ENCODE data around the gene ABHD8. TPM values are rescaled to one million over a fixed set of nuclear protein-coding genes. Genes with fewer than 3 reads are reported as not detected.
A peak's percentile ranks its signal among the peaks of the same experiment; 100 is the strongest.

Gene ABHD8
- total RNA-seq, 2 donors from 2014 or later, result 11.8 to 15.8 TPM

DNA sequence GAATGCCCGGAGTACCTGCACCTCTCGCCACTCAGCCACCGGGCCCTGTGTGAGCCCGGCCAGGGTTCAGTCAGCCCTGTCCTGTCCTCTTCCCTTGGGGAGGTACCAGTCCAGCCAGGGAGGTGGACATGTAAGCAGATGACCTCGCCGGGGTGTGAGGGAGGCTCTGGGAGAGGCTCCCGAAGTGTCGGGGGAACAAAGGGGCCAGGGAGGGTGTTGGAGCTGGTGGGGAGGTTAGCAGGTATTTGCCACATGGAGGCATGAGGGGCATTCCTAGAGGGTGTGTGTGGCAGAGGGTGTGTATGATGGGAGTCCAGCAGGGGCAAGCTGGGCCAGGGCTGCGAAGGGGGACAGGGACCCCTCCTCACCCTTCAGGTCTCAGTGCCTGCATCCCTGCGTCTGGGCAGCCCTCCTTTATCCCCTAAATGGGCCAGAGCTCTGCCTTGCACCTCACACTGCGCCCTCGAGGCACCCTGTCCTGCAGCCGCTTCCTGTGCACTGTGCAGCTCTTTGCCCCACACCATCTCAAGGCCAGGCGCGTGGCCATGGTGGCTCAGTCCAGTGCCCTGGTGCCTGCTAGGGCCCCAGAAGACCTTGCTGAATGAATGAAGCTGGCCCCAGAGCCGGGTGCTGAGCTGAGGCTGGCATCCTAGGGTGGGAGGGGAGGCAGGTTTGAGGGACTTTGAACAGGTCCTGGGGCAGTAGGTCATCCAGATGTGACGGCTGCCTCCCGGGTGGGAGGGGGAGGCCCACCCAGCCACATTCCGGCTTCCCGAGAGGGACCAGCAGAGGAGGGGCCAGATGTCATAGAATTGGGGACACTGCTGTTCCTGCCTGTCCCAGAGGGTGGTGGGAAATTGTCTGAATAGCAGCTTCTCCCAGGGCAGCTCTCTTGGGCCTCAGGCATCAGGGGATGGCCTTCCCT, 9.2 kb upstream of the ABHD8 start:
- Histone ChIP-seq H3K4me1 (peaks cover 0 to 36% of the 10 kb centered on the region in 2 donors), H3K9me3 (no peaks in the 10 kb centered on the region), H3K27ac (no peak overlapping the region), H3K36me3 (peaks cover 19% of the 10 kb centered on the region), H3K4me3 (no peak overlapping the region), H3K27me3 (no peaks in the 10 kb centered on the region)
- TF ChIP-seq, protein P1, sequence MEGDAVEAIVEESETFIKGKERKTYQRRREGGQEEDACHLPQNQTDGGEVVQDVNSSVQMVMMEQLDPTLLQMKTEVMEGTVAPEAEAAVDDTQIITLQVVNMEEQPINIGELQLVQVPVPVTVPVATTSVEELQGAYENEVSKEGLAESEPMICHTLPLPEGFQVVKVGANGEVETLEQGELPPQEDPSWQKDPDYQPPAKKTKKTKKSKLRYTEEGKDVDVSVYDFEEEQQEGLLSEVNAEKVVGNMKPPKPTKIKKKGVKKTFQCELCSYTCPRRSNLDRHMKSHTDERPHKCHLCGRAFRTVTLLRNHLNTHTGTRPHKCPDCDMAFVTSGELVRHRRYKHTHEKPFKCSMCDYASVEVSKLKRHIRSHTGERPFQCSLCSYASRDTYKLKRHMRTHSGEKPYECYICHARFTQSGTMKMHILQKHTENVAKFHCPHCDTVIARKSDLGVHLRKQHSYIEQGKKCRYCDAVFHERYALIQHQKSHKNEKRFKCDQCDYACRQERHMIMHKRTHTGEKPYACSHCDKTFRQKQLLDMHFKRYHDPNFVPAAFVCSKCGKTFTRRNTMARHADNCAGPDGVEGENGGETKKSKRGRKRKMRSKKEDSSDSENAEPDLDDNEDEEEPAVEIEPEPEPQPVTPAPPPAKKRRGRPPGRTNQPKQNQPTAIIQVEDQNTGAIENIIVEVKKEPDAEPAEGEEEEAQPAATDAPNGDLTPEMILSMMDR (IDR thresholded peaks at IDR 0.05), result no peak
- DNase-seq (ENCODE audit: low spot score), result no peak

DNA sequence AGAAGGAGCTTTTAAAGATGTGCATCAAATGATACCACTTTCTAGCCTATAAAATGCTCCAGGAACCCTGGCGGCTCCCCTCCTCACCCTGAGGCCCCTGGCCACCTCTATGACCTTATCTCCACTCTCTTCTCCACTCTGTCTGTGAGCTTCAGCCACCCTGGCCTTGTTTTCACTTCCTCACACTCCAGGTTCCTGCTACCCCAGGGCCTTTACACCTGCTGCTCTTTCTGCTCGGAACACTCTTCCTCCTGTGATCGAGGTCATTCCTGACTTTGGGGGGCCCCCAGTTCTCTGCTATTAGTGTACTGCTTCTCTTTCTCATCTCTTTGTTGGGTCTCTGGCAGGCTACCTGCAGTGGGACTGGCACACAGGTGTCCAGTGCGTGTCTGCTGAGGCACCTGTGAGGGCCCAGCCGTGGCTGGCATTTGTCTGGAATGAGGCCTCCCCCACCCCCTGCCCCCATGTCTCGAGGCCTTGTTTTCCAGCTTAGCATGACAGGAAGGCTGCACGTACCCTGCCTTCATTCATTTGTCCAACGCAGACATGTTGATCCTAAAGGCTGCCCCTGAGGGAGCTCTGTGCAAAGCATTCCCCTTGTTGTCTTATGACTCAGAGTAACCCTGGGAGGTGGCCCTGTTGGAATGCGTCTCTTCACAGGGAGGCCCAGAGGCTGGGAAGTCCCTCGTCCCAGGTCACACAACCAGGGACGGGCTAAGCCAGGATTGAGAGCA, 8.4 kb upstream of the ABHD8 start:
- Histone ChIP-seq H3K9me3 (no peaks in the 10 kb centered on the region), H3K36me3 (peaks cover 19% of the 10 kb centered on the region), H3K27ac (no peak overlapping the region), H3K27me3 (no peaks in the 10 kb centered on the region), H3K4me1 (peaks cover 0 to 44% of the 10 kb centered on the region in 2 donors), H3K4me3 (no peak overlapping the region)
- TF ChIP-seq, protein P1 (IDR thresholded peaks at IDR 0.05), result no peak
- DNase-seq (ENCODE audit: low spot score), result no peak

DNA sequence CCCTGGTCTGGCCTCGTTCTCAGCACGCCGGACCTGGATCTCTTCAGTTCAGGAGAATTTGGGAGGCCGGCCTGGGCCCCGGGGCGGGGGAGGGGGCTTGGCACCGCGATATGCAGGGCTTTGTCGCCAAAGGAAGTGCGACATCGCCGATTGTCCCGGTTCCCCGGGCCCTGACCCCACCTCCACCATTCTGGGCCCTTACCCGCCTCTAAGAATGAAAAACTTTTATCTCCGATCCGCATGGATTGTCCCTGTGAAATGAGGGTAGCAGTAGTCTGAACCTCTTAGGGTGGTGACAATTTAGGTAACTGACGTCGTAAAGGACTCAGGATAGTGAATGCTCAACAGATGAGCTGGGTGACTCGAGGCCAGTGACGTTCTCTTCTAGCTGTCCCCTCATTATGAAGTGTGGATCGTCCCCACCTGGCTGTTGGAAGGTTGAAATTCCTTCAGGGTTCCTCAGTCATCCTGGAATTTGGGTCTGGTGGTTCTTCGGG, 6.8 kb upstream of the ABHD8 start:
- peak overlapping the region; percentile 84 to 99 for H3K4me3 ChIP-seq
- peaks cover 0 to 56% of the 10 kb centered on the region in 2 donors for H3K4me1 ChIP-seq
- no peak for DNase-seq (ENCODE audit: low spot score)
- H3K27ac ChIP-seq, result peak overlapping the region; percentile 60 to 83
- H3K9me3 ChIP-seq, result no peaks in the 10 kb centered on the region
- TF ChIP-seq, protein P1 (IDR thresholded peaks at IDR 0.05), result no peak
- no peaks in the 10 kb centered on the region for H3K27me3 ChIP-seq
- H3K36me3 ChIP-seq, result peaks cover 9% of the 10 kb centered on the region

DNA sequence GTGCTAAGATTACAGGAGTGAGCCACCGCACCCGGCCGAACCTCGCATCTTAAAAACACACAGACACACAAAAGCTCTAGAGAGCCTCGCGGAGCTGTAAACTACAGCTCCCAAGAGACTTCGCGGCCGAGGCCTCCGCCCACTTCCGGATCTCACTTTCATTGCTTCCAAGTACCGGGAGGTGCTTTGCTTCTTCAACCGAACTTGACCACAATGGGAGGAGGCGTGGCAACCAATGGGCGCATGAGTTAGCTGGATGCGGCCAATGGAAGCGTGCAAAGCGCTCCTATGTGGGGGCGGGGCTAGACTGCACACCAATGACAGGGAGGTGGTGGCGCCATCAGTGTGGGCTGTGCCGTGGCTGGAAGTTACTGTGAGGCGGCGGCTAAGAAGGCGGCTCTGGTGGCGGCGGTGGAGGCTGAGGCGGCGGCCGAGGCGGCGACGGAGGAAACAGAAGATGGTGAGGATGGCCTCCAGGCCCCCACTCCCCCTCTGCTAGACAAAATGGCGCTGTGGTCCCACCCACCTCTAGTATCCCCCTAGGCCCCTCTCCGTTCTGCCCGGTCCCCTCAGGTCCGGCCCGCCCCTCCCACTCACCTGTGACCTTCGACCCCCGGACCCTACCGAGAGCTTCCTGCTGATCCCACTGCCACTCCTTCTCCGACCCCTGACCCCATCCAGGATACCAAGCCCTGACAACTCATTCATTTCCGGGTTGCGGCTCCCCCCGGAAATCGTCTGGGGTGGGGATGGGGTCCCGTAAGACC, 6.2 kb upstream of the ABHD8 start, which contains the start of gene DDA1:
DDA1 (plus strand) TSS at position 366 of the 767 bp plus-strand sequence; CDS start at position 458, 92 bp downstream.
- TF ChIP-seq, protein P1 (IDR thresholded peaks at IDR 0.05), result no peak
- Histone ChIP-seq H3K27ac (peak within 1 kb of the TSS; percentile 60 to 83), H3K4me3 (peak within 1 kb of the TSS; percentile 84 to 99), H3K4me1 (peaks cover 0 to 62% of the 10 kb centered on the region in 2 donors), H3K9me3 (no peaks in the 10 kb centered on the region), H3K27me3 (no peaks in the 10 kb centered on the region), H3K36me3 (peaks cover 5% of the 10 kb centered on the region)
- peak; percentile 100 for DNase-seq (ENCODE audit: low spot score)

DNA sequence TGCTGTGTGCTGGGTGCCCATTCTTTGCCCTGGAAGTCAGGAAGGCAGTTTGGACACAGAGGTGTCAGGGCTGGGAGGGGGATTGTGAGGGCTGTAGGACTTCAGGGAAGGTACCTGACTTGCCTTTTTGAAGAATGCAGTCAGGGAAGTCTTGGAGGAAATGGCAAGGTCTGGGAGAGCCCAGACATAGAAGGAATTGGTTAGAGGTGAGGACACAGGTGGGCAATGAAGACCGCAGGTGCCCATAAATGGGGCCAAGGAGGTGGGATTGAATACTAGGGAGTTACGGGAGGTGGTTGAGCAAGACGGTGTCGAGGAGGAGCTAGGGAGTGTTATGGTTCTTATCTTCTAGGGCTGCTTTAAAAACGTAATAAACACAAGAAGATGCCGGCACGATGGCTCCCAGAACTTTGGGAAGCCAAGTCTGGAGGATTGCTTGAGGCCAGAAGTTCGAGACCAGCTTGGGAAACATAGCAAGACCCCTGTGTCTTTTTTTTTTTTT, 4.7 kb upstream of the ABHD8 start:
- Histone ChIP-seq H3K4me1 (peaks cover 0 to 73% of the 10 kb centered on the region in 2 donors), H3K27ac (no peak overlapping the region), H3K36me3 (no peaks in the 10 kb centered on the region), H3K9me3 (no peaks in the 10 kb centered on the region), H3K4me3 (no peak overlapping the region), H3K27me3 (no peaks in the 10 kb centered on the region)
- TF ChIP-seq, protein P1 (IDR thresholded peaks at IDR 0.05), result no peak
- no peak for DNase-seq (ENCODE audit: low spot score)
